Brain microvascular endothelial cell (primary cell): ENCODE measurements around the gene VOPP1.

ENCODE experiments used
- DNase-seq: peaks from one replicate; pipeline ENCODE4 v3.0.0-alpha.2; 2020
- H3K27ac ChIP-seq: fragments of 250-450 bp; sonication (Bioruptor Pico); 2 replicates; pipeline ENCODE4 v1.5.1; 2020; ENCODE audit warnings: mild to moderate bottlenecking, moderate library complexity
- H3K27me3 ChIP-seq: fragments of 250-450 bp; sonication (Bioruptor Pico); replicated peaks from 2 replicates; pipeline ENCODE4 v1.5.1; 2020; ENCODE audit warnings: mild to moderate bottlenecking
- H3K36me3 ChIP-seq: fragments of 250-450 bp; sonication (Bioruptor Pico); replicated peaks from 2 replicates; pipeline ENCODE4 v1.5.1; 2020; ENCODE audit warnings: mild to moderate bottlenecking
- H3K4me3 ChIP-seq: 2 replicates; pipeline ENCODE4 v1.5.1; 2011; ENCODE audit warnings: low read depth, mild to moderate bottlenecking, control low read depth, low read length, moderate library complexity
- CTCF ChIP-seq: IDR thresholded peaks from 2 replicates; pipeline ENCODE4 v1.5.1; 2011; ENCODE audit warnings: low read depth, mild to moderate bottlenecking, moderate library complexity, low read length, control low read depth, inconsistent platforms; ENCODE audit errors: missing control alignments
- in situ Hi-C: cut with HindIII; loops from 2 replicates; pipeline ENCODE4 v1.10.0; 2017; ENCODE audit warnings: low sequenced_read_pairs, low pct_ligation_motif_present

VOPP1 gene

GRCh38 chr7:55436457-55436856 lies 135.8 kb downstream of the VOPP1 start:
- Histone ChIP-seq H3K27ac (no peak overlapping the region), H3K4me3 (no peak overlapping the region), H3K27me3 (no peaks in the 10 kb centered on the region), H3K36me3 (no peaks in the 10 kb centered on the region)
- no peak for TF ChIP-seq CTCF
- in situ Hi-C loops: no loop called here
- no peak for DNase-seq

GRCh38 chr7:55435466-55435865 lies 136.8 kb downstream of the VOPP1 start:
- H3K27ac ChIP-seq: no peak overlapping the region
- no peak for TF ChIP-seq CTCF
- H3K36me3 ChIP-seq: no peaks in the 10 kb centered on the region
- DNase-seq: no peak
- in situ Hi-C loops: no loop called here
- no peaks in the 10 kb centered on the region for H3K27me3 ChIP-seq
- H3K4me3 ChIP-seq: no peak overlapping the region

GRCh38 chr7:55432939-55433784 lies 139.1 kb downstream of the VOPP1 start:
- H3K27me3 ChIP-seq: no peaks in the 10 kb centered on the region
- peak; percentile 63 for TF ChIP-seq CTCF
- H3K36me3 ChIP-seq: no peaks in the 10 kb centered on the region
- no peak overlapping the region for H3K27ac ChIP-seq
- no peak for DNase-seq
- in situ Hi-C loops: no loop called here
- no peak overlapping the region for H3K4me3 ChIP-seq

- TF ChIP-seq CTCF: no peak
- Histone ChIP-seq H3K27ac (no peak overlapping the region), H3K27me3 (no peaks in the 10 kb centered on the region), H3K4me3 (no peak overlapping the region), H3K36me3 (no peaks in the 10 kb centered on the region)
- DNase-seq: no peak
- in situ Hi-C loops: no loop called here
Measured at GRCh38 chr7:55432506-55432905, 139.8 kb downstream of the VOPP1 start.

DNA sequence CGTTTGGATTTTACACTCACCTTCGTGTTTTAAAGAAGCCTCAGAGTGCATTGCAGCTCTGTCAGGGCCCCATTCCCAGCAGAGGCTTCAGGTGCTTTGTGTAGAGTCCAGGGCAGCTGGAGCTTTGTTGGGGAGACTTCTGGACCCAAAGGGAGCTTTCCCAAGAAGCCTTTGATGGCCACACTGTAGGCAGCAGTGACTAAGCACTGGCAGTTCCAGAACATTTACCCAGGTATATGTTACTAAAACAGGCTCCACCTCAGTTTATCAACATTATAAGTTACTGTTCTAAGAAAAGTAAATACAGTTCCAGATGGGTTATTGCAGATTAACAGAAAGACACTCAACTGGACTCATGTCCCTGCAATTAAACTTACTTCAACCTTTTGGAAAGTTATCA lies 140.4 kb downstream of the VOPP1 start:
- H3K4me3 ChIP-seq: no peak overlapping the region
- H3K27me3 ChIP-seq: no peaks in the 10 kb centered on the region
- TF ChIP-seq CTCF: no peak
- in situ Hi-C loops: no loop called here
- no peak overlapping the region for H3K27ac ChIP-seq
- no peaks in the 10 kb centered on the region for H3K36me3 ChIP-seq
- no peak for DNase-seq
